ENCODE measurements around the gene MVB12B. TPM values are rescaled to one million over a fixed set of nuclear protein-coding genes. Genes with fewer than 3 reads are reported as not detected.

Gene MVB12B
- total RNA-seq, 1 experiment from 2014 or later = 10.9 TPM

GRCh38 chr9:126474786-126475485 lies 148.3 kb downstream of the MVB12B start:
- no peaks in the 10 kb centered on the region for H4K20me1 ChIP-seq (ENCODE audit: insufficient read depth)
- H3K27ac ChIP-seq (ENCODE audit: low read depth, low read length) = no peak overlapping the region
- peak; percentile 96 for ATAC-seq
- RAD21 ChIA-PET (ENCODE audit: low non-redundant PET in 1 of 2, low total read pairs in 2 of 2, uncharacterized antibody in 2 of 2, unreplicated experiment in 2 of 2) = no interaction called here
- intact Hi-C loops (cut with micrococcal nuclease) = no loop called here
- DNase-seq (ENCODE audit: low read depth, low spot score) = peak; percentile 71
- no peaks in the 10 kb centered on the region for H3K79me2 ChIP-seq (ENCODE audit: insufficient read depth, low read length)
- H2AFZ ChIP-seq (ENCODE audit: low read depth, low read length, poor library complexity, severe bottlenecking) = no peak overlapping the region
- peak overlapping the region in 1 of 2 experiments; percentile 24; a peak in 2 of 4 replicates for H3K4me3 ChIP-seq (replicated peaks in 1 of 2; ENCODE audit: low read depth in 1 of 2, low read length in 2 of 2)
- H3K4me2 ChIP-seq (ENCODE audit: low read length) = peak overlapping the region; percentile 74
- no peak for TF ChIP-seq CEBPB (IDR thresholded peaks at IDR 0.05; ENCODE audit: low read depth)
- TF ChIP-seq FOSL1 (IDR thresholded peaks at IDR 0.05; ENCODE audit: low read depth) = peak; percentile 70
- peak; percentile 49; the same call in 1 of the 2 replicates for TF ChIP-seq JUND (IDR thresholded peaks at IDR 0.05)
- TF ChIP-seq, protein P1, sequence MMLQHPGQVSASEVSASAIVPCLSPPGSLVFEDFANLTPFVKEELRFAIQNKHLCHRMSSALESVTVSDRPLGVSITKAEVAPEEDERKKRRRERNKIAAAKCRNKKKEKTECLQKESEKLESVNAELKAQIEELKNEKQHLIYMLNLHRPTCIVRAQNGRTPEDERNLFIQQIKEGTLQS (IDR thresholded peaks at IDR 0.05) = no peak
- TF ChIP-seq, protein P2, sequence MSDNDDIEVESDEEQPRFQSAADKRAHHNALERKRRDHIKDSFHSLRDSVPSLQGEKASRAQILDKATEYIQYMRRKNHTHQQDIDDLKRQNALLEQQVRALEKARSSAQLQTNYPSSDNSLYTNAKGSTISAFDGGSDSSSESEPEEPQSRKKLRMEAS (IDR thresholded peaks at IDR 0.05) = no peak
- no peak for TF ChIP-seq EGR1 (IDR thresholded peaks at IDR 0.05; ENCODE audit: low read depth)
- CTCF ChIA-PET = interaction anchor here (0.9 kb wide), 1 partner anchor 16 kb away, joined by 3 read pairs; no protein-coding TSS in a partner anchor
- no peaks in the 10 kb centered on the region for H3K9me3 ChIP-seq (ENCODE audit: control insufficient read depth in 1 of 2, insufficient read depth in 1 of 2, low read depth in 1 of 2, low read length in 2 of 2)
- H3K36me3 ChIP-seq (ENCODE audit: control insufficient read depth in 1 of 2, insufficient read depth in 2 of 2, low read length in 2 of 2) = no peaks in the 10 kb centered on the region
- no peaks in the 10 kb centered on the region for H3K27me3 ChIP-seq (ENCODE audit: insufficient read depth, low read length)
- H3K9ac ChIP-seq (ENCODE audit: low read length) = 0 out of 2 replicates have a peak overlapping the region, but pooled peaks have one; percentile 5
- no peaks in the 10 kb centered on the region for H3K9me2 ChIP-seq (ENCODE audit: insufficient read depth)
- no TSS peak for BruUV-seq (replicated peaks)
- peaks cover 13 to 27% of the 10 kb centered on the region in 2 experiments for H3K4me1 ChIP-seq (ENCODE audit: control insufficient read depth in 1 of 2, insufficient read depth in 2 of 2, low read length in 2 of 2)
- POLR2A ChIA-PET = no interaction called here

- Histone ChIP-seq H3K4me3 (replicated peaks in 1 of 2; ENCODE audit: low read depth in 1 of 2, low read length in 2 of 2) (no peak overlapping the region), H3K36me3 (ENCODE audit: control insufficient read depth in 1 of 2, insufficient read depth in 2 of 2, low read length in 2 of 2) (no peaks in the 10 kb centered on the region), H3K9ac (ENCODE audit: low read length) (no peak overlapping the region), H3K9me2 (ENCODE audit: insufficient read depth) (no peaks in the 10 kb centered on the region), H4K20me1 (ENCODE audit: insufficient read depth) (no peaks in the 10 kb centered on the region), H3K9me3 (ENCODE audit: control insufficient read depth in 1 of 2, insufficient read depth in 1 of 2, low read depth in 1 of 2, low read length in 2 of 2) (no peaks in the 10 kb centered on the region), H3K27me3 (ENCODE audit: insufficient read depth, low read length) (no peaks in the 10 kb centered on the region), H3K79me2 (ENCODE audit: insufficient read depth, low read length) (no peaks in the 10 kb centered on the region), H2AFZ (ENCODE audit: low read depth, low read length, poor library complexity, severe bottlenecking) (no peak overlapping the region), H3K4me1 (ENCODE audit: control insufficient read depth in 1 of 2, insufficient read depth in 2 of 2, low read length in 2 of 2) (peaks cover 13 to 27% of the 10 kb centered on the region in 2 experiments), H3K4me2 (ENCODE audit: low read length) (peak overlapping the region; percentile 74), H3K27ac (ENCODE audit: low read depth, low read length) (no peak overlapping the region)
- DNase-seq (ENCODE audit: low read depth, low spot score) (no peak), ATAC-seq (no peak)
- BruUV-seq (replicated peaks) = no TSS peak
- intact Hi-C loops (cut with micrococcal nuclease) = no loop called here
- POLR2A ChIA-PET = no interaction called here
- CTCF ChIA-PET = no interaction called here
- RAD21 ChIA-PET (ENCODE audit: low non-redundant PET in 1 of 2, low total read pairs in 2 of 2, uncharacterized antibody in 2 of 2, unreplicated experiment in 2 of 2) = no interaction called here
- TF ChIP-seq, protein P3, sequence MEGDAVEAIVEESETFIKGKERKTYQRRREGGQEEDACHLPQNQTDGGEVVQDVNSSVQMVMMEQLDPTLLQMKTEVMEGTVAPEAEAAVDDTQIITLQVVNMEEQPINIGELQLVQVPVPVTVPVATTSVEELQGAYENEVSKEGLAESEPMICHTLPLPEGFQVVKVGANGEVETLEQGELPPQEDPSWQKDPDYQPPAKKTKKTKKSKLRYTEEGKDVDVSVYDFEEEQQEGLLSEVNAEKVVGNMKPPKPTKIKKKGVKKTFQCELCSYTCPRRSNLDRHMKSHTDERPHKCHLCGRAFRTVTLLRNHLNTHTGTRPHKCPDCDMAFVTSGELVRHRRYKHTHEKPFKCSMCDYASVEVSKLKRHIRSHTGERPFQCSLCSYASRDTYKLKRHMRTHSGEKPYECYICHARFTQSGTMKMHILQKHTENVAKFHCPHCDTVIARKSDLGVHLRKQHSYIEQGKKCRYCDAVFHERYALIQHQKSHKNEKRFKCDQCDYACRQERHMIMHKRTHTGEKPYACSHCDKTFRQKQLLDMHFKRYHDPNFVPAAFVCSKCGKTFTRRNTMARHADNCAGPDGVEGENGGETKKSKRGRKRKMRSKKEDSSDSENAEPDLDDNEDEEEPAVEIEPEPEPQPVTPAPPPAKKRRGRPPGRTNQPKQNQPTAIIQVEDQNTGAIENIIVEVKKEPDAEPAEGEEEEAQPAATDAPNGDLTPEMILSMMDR (IDR thresholded peaks at IDR 0.05 in 2 of 3, conservative IDR thresholded peaks at IDR 0.05 in 1 of 3; ENCODE audit: borderline replicate concordance in 1 of 3, insufficient read depth in 1 of 3, low read depth in 2 of 3, low read length in 2 of 3) = no peak
- TF ChIP-seq ZFX (IDR thresholded peaks at IDR 0.05) (no peak), SIN3A (IDR thresholded peaks at IDR 0.05; ENCODE audit: low read depth) (no peak), ZNF274 (IDR thresholded peaks at IDR 0.05; ENCODE audit: low read depth, low read length) (no peak), POLR2AphosphoS5 (IDR thresholded peaks at IDR 0.05; ENCODE audit: low read depth, low read length) (no peak), YY1 (IDR thresholded peaks at IDR 0.05; ENCODE audit: extremely low read depth, insufficient replicate concordance, low read depth, low read length) (no peak), SP1 (IDR thresholded peaks at IDR 0.05; ENCODE audit: low read depth) (no peak), CEBPB (IDR thresholded peaks at IDR 0.05; ENCODE audit: low read depth) (no peak), EZH2phosphoT487 (IDR thresholded peaks at IDR 0.05; ENCODE audit: borderline replicate concordance) (no peak), JUND (IDR thresholded peaks at IDR 0.05) (no peak), EZH2 (IDR thresholded peaks at IDR 0.05) (no peak), TCF7L2 (IDR thresholded peaks at IDR 0.05; ENCODE audit: borderline replicate concordance, extremely low read depth, insufficient read depth, insufficient read length) (no peak)
- TF ChIP-seq, protein P2 (IDR thresholded peaks at IDR 0.05) = no peak
- TF ChIP-seq, protein P1 (IDR thresholded peaks at IDR 0.05) = no peak
Observed at GRCh38 chr9:126475933-126476555, 149.4 kb downstream of the MVB12B start.

Measured in HCT116 (cell line).